Stimulated activated CD4-positive, alpha-beta T cell treated with anti-CD3 and anti-CD28 coated beads, Interleukin-4, amount 100 ng/mL, for 4 hours (primary cell): Measurements from ENCODE around the gene NUDT21.

ENCODE experiments used
- DNase-seq, 2 experiments: peaks; one replicate each; pipeline ENCODE4 v3.0.0-alpha.2; 2020

Gene NUDT21

GRCh38 chr16:56460101-56460500 lies 9.0 kb upstream of the NUDT21 start:
- DNase-seq, result no peak

- DNase-seq, result no peak
Measured at GRCh38 chr16:56457927-56458470, 6.9 kb upstream of the NUDT21 start.

GRCh38 chr16:56451753-56452689 lies 889 bp upstream of the NUDT21 start:
- DNase-seq, result no peak

GRCh38 chr16:56450275-56450985 lies 702 bp downstream of the NUDT21 start:
- no peak for DNase-seq

DNA sequence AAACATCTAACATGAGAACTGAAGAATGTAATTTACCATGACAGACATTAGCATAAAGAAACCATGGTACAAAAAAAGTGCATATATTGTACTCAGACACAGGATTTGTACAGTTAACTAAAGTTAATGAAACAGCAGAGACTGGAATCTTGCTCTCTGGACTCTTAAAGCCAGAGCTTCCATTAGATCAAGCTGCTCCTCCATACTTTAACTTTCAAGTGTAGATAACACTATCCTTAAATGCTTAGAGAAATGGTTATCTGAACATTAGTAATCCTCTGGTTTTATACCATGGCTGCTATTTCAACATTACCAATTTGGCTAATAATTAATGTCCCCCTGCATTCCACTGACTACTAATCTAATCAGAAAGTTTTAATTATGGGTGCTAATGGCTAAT lies 3.1 kb downstream of the NUDT21 start:
- DNase-seq, result no peak

DNA sequence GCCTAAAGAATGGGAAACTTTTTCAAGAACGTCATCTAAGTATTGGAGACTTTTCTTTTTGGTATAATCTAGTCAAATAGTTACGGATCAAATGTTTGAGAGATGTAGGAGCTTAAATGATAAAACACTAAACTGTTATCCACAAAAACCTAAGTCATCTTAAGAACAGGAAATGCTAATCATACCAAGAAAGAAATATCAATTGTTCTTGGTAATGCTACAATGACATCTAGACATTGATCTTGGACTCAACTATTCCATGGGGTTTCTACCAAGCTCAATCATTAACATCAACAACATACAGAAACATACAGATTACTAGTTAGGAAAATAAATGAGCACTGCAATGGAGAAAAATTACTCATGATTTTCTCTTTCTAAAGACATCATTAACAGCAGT lies 3.8 kb downstream of the NUDT21 start:
- no peak for DNase-seq

- DNase-seq, result no peak
Measured at GRCh38 chr16:56438038-56438437, 13.1 kb downstream of the NUDT21 start.

DNA sequence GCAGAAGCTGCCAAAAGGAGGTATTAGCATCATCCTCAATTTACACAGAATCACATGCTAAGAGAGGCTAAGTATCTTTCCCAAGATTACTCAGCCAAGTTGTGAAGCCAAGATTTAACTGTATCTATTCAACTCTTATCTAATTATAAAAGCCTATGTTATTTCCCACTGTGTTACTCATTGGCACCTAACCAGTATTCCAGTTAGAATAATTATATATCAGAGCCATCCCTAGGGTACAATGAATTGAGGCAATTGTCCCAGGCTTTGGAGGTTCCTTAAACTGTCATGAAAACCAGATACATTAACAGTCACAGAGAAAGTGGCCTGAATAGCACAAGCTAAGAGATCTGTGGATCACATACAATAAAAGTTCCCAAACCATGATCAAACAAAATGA lies 14.9 kb downstream of the NUDT21 start:
- DNase-seq, result no peak

DNA sequence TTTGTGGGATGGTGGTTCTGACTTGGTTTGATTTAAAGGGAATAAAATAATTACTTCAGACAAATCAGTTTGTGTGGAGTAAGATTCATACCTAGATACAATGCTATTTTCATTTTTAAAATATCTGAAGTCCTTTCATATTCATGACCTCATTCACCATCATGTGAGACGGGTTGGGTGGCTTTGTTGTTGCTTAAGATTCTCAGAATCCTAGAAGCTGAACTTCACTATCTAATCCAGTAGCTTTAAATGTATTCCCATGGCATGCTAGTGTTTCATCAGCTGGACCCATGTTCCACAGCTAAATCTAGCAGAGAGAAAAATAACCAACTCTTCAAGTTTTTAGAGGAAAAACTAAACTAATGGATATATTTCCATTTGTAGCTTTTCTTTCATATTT lies 23.0 kb downstream of the NUDT21 start:
- DNase-seq, result no peak

DNA sequence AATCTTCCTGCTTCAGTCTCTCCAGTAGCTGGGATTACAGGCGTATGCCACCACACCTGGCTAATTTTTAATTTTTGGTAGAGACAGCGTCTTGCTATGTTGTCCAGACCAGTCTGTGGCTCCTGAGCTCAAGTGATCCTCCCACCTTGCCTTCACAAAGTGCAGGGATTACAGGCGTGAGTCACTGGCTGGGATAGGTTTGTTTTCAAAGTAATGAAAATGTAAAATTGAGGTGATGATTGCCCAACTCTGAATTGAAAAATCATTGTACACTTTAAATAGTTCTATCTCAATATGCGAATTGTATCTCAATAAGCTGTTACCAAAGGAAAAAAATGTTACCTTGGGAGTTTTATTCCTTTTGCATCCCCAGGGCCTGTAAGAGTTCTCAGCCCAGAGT lies 24.5 kb downstream of the NUDT21 start:
- DNase-seq, result no peak

- DNase-seq, result peak; percentile 53 to 68
Measured at GRCh38 chr16:56425439-56425832, 25.7 kb downstream of the NUDT21 start, which contains the start of gene AMFR. Gene AMFR, minus strand, starts transcription at chr16:56425545. Its CDS starts 218 bp downstream, at chr16:56425327.

- DNase-seq, result peak; percentile 33 to 39
Measured at GRCh38 chr16:56424791-56425438, 26.2 kb downstream of the NUDT21 start.

DNA sequence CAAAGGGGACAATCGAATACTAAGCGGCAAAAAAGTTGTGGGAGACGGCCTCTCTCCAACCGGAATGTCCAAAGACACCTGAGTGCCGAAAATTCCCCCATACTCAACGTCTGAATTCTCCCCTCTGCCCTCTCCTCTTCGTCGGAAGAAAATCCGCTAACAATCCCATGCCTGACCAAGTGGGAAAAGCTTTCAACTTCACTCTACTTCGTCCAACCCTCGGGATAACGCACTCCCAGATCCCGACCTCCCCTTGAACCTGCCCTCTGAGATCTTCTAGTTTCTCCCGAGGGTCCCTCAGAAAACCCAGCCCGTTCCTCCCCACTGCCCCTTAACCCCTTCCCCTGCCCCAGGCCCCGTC lies 26.7 kb downstream of the NUDT21 start:
- DNase-seq, result no peak

- DNase-seq, result no peak
Measured at GRCh38 chr16:56423584-56424403, 27.3 kb downstream of the NUDT21 start.

- no peak for DNase-seq
Measured at GRCh38 chr16:56422896-56423441, 28.2 kb downstream of the NUDT21 start.

DNA sequence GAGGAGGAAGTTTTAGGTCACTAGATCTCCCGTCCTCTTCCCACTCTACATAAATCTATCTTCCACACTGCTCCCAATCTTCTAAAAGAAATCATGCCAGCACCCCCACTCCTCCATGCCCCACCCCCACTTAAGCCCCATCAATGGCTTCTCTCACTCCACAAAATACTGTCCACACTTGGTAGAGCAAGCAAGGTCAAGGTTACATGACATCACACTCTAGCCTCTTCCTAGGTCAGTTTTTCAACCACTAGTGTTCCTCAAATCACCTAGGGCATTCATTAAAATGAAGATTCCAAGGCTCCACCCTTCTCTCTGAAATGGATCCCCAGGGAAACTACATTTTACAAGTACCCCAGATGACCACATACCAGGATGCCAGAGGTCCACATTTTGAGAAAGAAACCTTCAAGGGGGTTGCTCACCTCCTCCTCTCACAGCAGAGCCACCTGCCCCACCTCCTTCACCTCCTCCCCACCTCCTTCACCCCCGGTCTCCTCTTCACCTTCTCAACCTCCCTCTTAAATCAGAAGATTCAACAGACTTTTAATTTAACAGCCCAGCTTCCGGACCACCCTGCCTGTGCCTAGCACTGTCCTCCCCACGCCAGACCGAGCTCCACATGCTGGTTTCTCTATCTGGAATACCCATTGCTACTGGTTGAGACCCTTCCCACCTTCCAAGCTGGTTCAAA lies 29.0 kb downstream of the NUDT21 start:
- no peak for DNase-seq

DNA sequence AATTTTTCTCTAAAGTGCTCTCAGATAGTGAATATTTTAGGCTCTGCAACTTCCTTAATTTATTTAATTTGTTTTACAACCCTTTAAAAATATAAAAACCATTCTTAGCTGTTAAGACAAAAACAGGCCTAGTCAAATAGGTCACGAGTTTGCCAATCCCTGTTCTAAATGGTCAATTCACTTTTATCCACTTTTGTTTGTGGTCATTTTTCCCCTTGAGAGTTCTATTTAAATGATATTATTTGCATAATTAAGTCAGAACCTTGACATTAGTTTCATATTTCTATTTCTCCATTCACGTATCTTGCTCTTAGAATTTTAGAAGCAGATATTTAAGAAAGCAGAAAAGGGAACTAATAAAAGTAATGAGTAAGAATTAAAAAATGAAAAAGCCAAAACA lies 29.8 kb downstream of the NUDT21 start:
- DNase-seq, result no peak

GRCh38 chr16:56420613-56421012 lies 30.5 kb downstream of the NUDT21 start:
- no peak for DNase-seq

DNA sequence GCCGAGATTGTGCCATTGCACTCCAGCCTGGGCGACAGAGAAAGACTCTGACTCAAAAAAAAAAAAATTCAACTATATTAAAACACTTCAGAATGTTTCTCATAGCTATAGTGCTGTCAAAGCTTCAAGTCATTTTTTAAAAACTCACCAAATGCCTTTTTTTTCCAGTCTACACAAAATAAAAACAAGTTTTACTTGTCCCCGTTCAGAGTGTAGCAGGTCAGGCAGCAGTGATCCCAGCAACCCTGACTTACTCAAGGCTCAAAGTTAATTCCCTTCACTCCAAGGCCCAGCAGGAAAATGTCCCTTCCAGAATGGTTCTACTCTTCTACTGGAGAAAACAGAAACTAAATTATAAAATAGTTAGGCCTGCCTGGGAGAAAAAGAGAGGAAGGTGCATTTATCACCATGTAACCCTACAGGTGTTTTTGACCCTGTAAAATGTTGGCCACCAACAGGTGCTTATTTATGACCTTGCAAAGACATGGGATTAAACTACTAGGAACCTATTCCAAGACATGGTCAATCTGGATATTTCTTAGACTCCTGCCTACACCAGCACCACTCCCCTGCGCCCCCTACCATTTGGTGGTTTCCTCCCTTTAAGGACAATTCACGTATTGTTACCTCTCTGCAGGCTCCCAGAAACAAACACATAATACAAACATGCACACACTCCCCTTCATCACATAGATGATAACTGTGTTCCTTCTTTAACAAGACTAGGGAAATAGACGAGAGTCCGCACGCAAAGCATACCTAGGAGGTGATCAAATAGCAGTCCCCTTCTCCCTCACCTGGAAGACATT lies 31.2 kb downstream of the NUDT21 start:
- DNase-seq, result no peak

DNA sequence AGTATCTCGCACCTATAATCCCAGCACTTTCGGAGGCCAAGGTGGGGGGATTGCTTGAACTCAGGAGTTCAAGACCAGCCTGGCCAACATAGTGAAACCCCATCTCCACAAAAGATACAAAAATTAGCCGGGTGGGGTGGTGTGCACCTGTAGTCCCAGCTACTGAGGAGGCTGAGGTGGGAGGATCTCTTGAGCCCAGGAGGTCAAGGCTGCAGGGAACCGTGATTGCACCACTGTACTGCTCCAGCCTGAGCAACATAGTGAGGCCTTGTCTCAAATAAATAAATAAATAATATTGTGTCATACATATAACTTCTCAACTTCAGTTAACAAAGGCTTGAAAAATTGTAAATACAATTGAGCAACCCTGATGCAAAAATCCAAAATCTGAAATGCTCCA lies 34.0 kb downstream of the NUDT21 start:
- no peak for DNase-seq

- no peak for DNase-seq
Measured at GRCh38 chr16:56415875-56416274, 35.3 kb downstream of the NUDT21 start.
